Measurements from ENCODE around the gene GNG7. TPM values are rescaled to one million over a fixed set of nuclear protein-coding genes. Genes with fewer than 3 reads are reported as not detected.
A peak's percentile ranks its signal among the peaks of the same experiment; 100 is the strongest.

GNG7 gene
- polyA plus RNA-seq, 1 of the 3 experiments (the other 2 are of a cell fraction), result 2.2 TPM

GRCh38 chr19:2462635-2463421 is 239.7 kb downstream of the GNG7 start (continued):
- TF ChIP-seq MXI1 (IDR thresholded peaks at IDR 0.05; ENCODE audit: low read depth, low read length) (no peak), MAX (IDR thresholded peaks at IDR 0.05; ENCODE audit: low read depth) (peak; percentile 63; the same call in 1 of the 2 replicates), RAD21 (IDR thresholded peaks at IDR 0.05; ENCODE audit: low read length) (no peak), REST (IDR thresholded peaks at IDR 0.05; ENCODE audit: low read depth, low read length) (peak; percentile 73), PBX3 (IDR thresholded peaks at IDR 0.05) (no peak; the same call in 1 of the 2 replicates), EP300 (IDR thresholded peaks at IDR 0.05; ENCODE audit: borderline replicate concordance in 1 of 2, low read depth in 1 of 2, low read length in 1 of 2) (peak in 1 of 2 experiments; percentile 75; a peak in 2 of 4 replicates)

- Histone ChIP-seq H3K4me2 (peak overlapping the region; percentile 93), H3K27me3 (ENCODE audit: insufficient read depth) (no peaks in the 10 kb centered on the region), H3K9me2 (no peaks in the 10 kb centered on the region), H3K79me2 (ENCODE audit: insufficient read depth) (peaks cover 10% of the 10 kb centered on the region), H3K9ac (peak overlapping the region; percentile 78), H3K36me3 (replicated peaks in 1 of 2; ENCODE audit: control insufficient read depth in 1 of 2, insufficient read depth in 2 of 2, low read length in 1 of 2) (no peaks in the 10 kb centered on the region), H4K20me1 (ENCODE audit: insufficient read depth) (no peaks in the 10 kb centered on the region), H3K4me1 (ENCODE audit: control insufficient read depth in 1 of 2, insufficient read depth in 2 of 2, low read depth in 1 of 2, low read length in 1 of 2) (no peaks in the 10 kb centered on the region; a peak in 2 of 4 replicates), H3K4me3 (ENCODE audit: low read depth in 2 of 2, low read length in 1 of 2) (peak overlapping the region; percentile 54 to 75), H3K27ac (ENCODE audit: low read depth in 2 of 2, low read length in 1 of 2) (peak overlapping the region in 1 of 2 experiments; percentile 60; a peak in 3 of 4 replicates), H3F3A (replicated peaks; ENCODE audit: insufficient read depth) (peaks cover 33% of the 10 kb centered on the region), H3K9me3 (no peaks in the 10 kb centered on the region), H2AFZ (ENCODE audit: low read depth) (peak overlapping the region; percentile 94)
- CTCF ChIA-PET, result interaction anchor here (0.5 to 21.1 kb wide), 4 partner anchors 12 to 174 kb away, joined by 3 to 309 read pairs (median 10); no protein-coding TSS in a partner anchor
- 11% methylated on average over 46 of the region's 62 CpGs for WGBS (ENCODE audit: low lambda C conversion rate)
- DNase-seq, result peak; percentile 92
- POLR2A ChIA-PET, result no interaction called here
- peak; percentile 35; the same call in 1 of the 2 replicates for TF ChIP-seq PBX3 (IDR thresholded peaks at IDR 0.05)
- TF ChIP-seq YY1 (IDR thresholded peaks at IDR 0.05; ENCODE audit: low read depth), result no peak
- peak; percentile 51; the same call in 1 of the 2 replicates for TF ChIP-seq SIN3A (IDR thresholded peaks at IDR 0.05; ENCODE audit: borderline replicate concordance, low read depth, low read length)
- peak; percentile 50; the same call in 1 of the 2 replicates for TF ChIP-seq ZBTB33 (IDR thresholded peaks at IDR 0.05; ENCODE audit: borderline replicate concordance, low read depth)
- TF ChIP-seq CTCF (IDR thresholded peaks at IDR 0.05), result peak; percentile 35
- 0 out of 2 replicates have a peak, but pooled peaks have one; percentile 24 for TF ChIP-seq TEAD4 (IDR thresholded peaks at IDR 0.05; ENCODE audit: borderline replicate concordance, insufficient read depth)
- no peak for TF ChIP-seq IRF3 (IDR thresholded peaks at IDR 0.05; ENCODE audit: low read depth, low read length)
- peak; percentile 46; the same call in 1 of the 2 replicates for TF ChIP-seq MXI1 (IDR thresholded peaks at IDR 0.05; ENCODE audit: low read depth, low read length)
- TF ChIP-seq FOXM1 (IDR thresholded peaks at IDR 0.05; ENCODE audit: low read depth), result peak; percentile 99
- TF ChIP-seq ELF1 (IDR thresholded peaks at IDR 0.05), result peak; percentile 59
These were observed 240.5 kb downstream of the GNG7 start for GRCh38 chr19:2461751-2462634.
